IMR-90 (cell line): ENCODE results near the gene ISG15. TPM values are rescaled to one million over a fixed set of nuclear protein-coding genes. Genes with fewer than 3 reads are reported as not detected.

Experiments used
- ATAC-seq: fragments of 200-7000 bp; cut with Tn5 transposase; 2 replicates; pipeline ENCODE4 v1.9.1; 2020; ENCODE audit warnings: low read depth, mild to moderate bottlenecking, moderate library complexity
- BruUV-seq: library from RNA; stranded (reverse); fragments of 400-500 nt; replicated peaks from 2 replicates; lab custom pipeline; 2021; lab: Mats Ljungman, UMichigan
- CTCF ChIA-PET: fragments of 300-600 bp; formaldehyde crosslinking; extraction: SDS; loops from one replicate; lab custom pipeline; 2021; ENCODE audit warnings: antibody characterized with exemption; lab: Yijun Ruan, JAX
- POLR2A ChIA-PET: fragments of 300-600 bp; sonication (Branson Sonifier 250); formaldehyde crosslinking; loops from one replicate; lab custom pipeline; 2022; ENCODE audit warnings: antibody characterized with exemption; ENCODE audit not compliant: unreplicated experiment; lab: Charles Lee
- DNase-seq: peaks from one replicate; pipeline ENCODE4 v3.0.0; 2013
- H2AFZ ChIP-seq: replicated peaks from 2 replicates; pipeline ENCODE3; 2013; ENCODE audit warnings: low read length, mild to moderate bottlenecking; ENCODE audit not compliant: poor library complexity
- H2AK5ac ChIP-seq: 2 replicates; pipeline ENCODE4 v1.6.1; 2013; ENCODE audit warnings: low read depth, low read length, inconsistent platforms
- H2AK9ac ChIP-seq: replicated peaks from 2 replicates; pipeline ENCODE3; 2013; ENCODE audit warnings: mild to moderate bottlenecking, low read depth, low read length, moderate library complexity; ENCODE audit not compliant: poor library complexity
- H2BK120ac ChIP-seq: 2 replicates; pipeline ENCODE4 v1.6.1; 2013; ENCODE audit warnings: low read depth, low read length, inconsistent platforms
- H2BK15ac ChIP-seq: 3 replicates; pipeline ENCODE4 v1.6.1; 2013; ENCODE audit warnings: low read depth, low read length, inconsistent platforms
- H2BK20ac ChIP-seq: 2 replicates; pipeline ENCODE4 v1.6.1; 2013; ENCODE audit warnings: low read depth, mild to moderate bottlenecking, inconsistent platforms, low read length, moderate library complexity
- H2BK5ac ChIP-seq: 2 replicates; pipeline ENCODE4 v1.6.1; 2013; ENCODE audit warnings: mild to moderate bottlenecking, low read depth, low read length, inconsistent platforms; ENCODE audit not compliant: poor library complexity, severe bottlenecking
- H3K14ac ChIP-seq: replicated peaks from 2 replicates; pipeline ENCODE4 v1.6.1; 2013; ENCODE audit warnings: low read depth, low read length, inconsistent platforms
- H3K18ac ChIP-seq: 2 replicates; pipeline ENCODE4 v1.6.1; 2013; ENCODE audit warnings: low read depth, low read length, control low read depth
- H3K23ac ChIP-seq: 2 replicates; pipeline ENCODE4 v1.6.1; 2013; ENCODE audit warnings: low read depth, low read length, inconsistent platforms
- H3K27ac ChIP-seq: 2 replicates; pipeline ENCODE4 v1.5.1; 2013; ENCODE audit warnings: mild to moderate bottlenecking, control low read depth, low read length; ENCODE audit not compliant: insufficient read depth
- H3K27me3 ChIP-seq: 2 replicates; pipeline ENCODE4 v1.6.1; 2013; ENCODE audit warnings: low read length; ENCODE audit not compliant: control insufficient read depth, insufficient read depth
- H3K36me3 ChIP-seq: 2 replicates; pipeline ENCODE4 v1.6.1; 2013; ENCODE audit warnings: low read length, mixed read lengths; ENCODE audit not compliant: control insufficient read depth, insufficient read depth
- H3K4ac ChIP-seq: 2 replicates; pipeline ENCODE4 v1.6.1; 2013; ENCODE audit warnings: low read depth, low read length, inconsistent platforms
- H3K4me1 ChIP-seq: 2 replicates; pipeline ENCODE4 v1.6.1; 2013; ENCODE audit warnings: low read length, mixed read lengths; ENCODE audit not compliant: control insufficient read depth, insufficient read depth
- H3K4me2 ChIP-seq: 2 replicates; pipeline ENCODE4 v1.6.1; 2013; ENCODE audit warnings: low read depth, mild to moderate bottlenecking, control low read depth, low read length, moderate library complexity
- H3K4me3 ChIP-seq: 2 replicates; pipeline ENCODE4 v1.5.1; 2013; ENCODE audit warnings: low read depth, mild to moderate bottlenecking, control low read depth, low read length, moderate library complexity; ENCODE audit not compliant: insufficient read depth
- H3K56ac ChIP-seq: 2 replicates; pipeline ENCODE4 v1.6.1; 2013; ENCODE audit warnings: low read length, inconsistent platforms; ENCODE audit not compliant: insufficient read depth; ENCODE audit errors: extremely low read depth
- H3K79me1 ChIP-seq, 2 experiments: 2 replicates each; pipeline ENCODE4 v1.6.1; 2013; ENCODE audit warnings: low read length in 2 of 2, inconsistent platforms in 1 of 2, low read depth in 1 of 2
- H3K9ac ChIP-seq: 2 replicates; pipeline ENCODE4 v1.6.1; 2013; ENCODE audit warnings: low read depth, low read length, control low read depth
- H3K9me1 ChIP-seq: 2 replicates; pipeline ENCODE4 v1.6.1; 2013; ENCODE audit warnings: low read length, inconsistent platforms; ENCODE audit not compliant: insufficient read depth
- H3K9me3 ChIP-seq: 2 replicates; pipeline ENCODE4 v1.6.1; 2013; ENCODE audit warnings: low read length; ENCODE audit not compliant: control insufficient read depth, insufficient read depth
- H4K20me1 ChIP-seq: 2 replicates; pipeline ENCODE4 v1.6.1; 2013; ENCODE audit warnings: low read length, inconsistent platforms; ENCODE audit not compliant: insufficient read depth
- H4K5ac ChIP-seq: 2 replicates; pipeline ENCODE4 v1.6.1; 2013; ENCODE audit warnings: mild to moderate bottlenecking, low read depth, low read length, control low read depth
- H4K8ac ChIP-seq, 2 experiments: 2 replicates each; pipeline ENCODE4 v1.6.1; 2013; ENCODE audit warnings: low read depth in 2 of 2, low read length in 2 of 2, control low read depth in 1 of 2, inconsistent platforms in 1 of 2
- H4K91ac ChIP-seq: 2 replicates; pipeline ENCODE4 v1.6.1; 2013; ENCODE audit warnings: low read depth, low read length, inconsistent platforms; ENCODE audit not compliant: insufficient read depth
- BHLHE40 ChIP-seq: fragments of 150-350 bp; IDR thresholded peaks from 2 replicates; pipeline ENCODE4 v1.6.1; 2016; ENCODE audit warnings: mild to moderate bottlenecking, low read depth, low read length
- CEBPB ChIP-seq: IDR thresholded peaks from 2 replicates; pipeline ENCODE4 v1.6.1; 2012; ENCODE audit warnings: low read depth, low read length, improper control_type of control experiment
- CHD1 ChIP-seq: IDR thresholded peaks from 2 replicates; pipeline ENCODE4 v1.6.1; 2012; ENCODE audit warnings: low read depth, low read length, improper control_type of control experiment
- CTCF ChIP-seq: conservative IDR thresholded peaks from 2 replicates; pipeline ENCODE4 v1.5.1; 2012; ENCODE audit warnings: mild to moderate bottlenecking, low read depth, low read length, improper control_type of control experiment
- FOS ChIP-seq: fragments of 150-350 bp; IDR thresholded peaks from 2 replicates; pipeline ENCODE4 v1.6.1; 2016; ENCODE audit warnings: low read depth, low read length
- MAFK ChIP-seq: IDR thresholded peaks from 2 replicates; pipeline ENCODE4 v1.6.1; 2012; ENCODE audit warnings: low read depth, low read length, improper control_type of control experiment
- MAZ ChIP-seq: IDR thresholded peaks from 2 replicates; pipeline ENCODE4 v1.6.1; 2012; ENCODE audit warnings: low read depth, mild to moderate bottlenecking, low read length, improper control_type of control experiment, moderate library complexity, borderline replicate concordance
- MXI1 ChIP-seq: IDR thresholded peaks from 2 replicates; pipeline ENCODE4 v1.6.1; 2012; ENCODE audit warnings: low read depth, mild to moderate bottlenecking, low read length, moderate library complexity, borderline replicate concordance
- NFE2L2 ChIP-seq: fragments of 150-350 bp; IDR thresholded peaks from 2 replicates; pipeline ENCODE4 v1.6.1; 2016; ENCODE audit warnings: low read depth, mild to moderate bottlenecking, low read length
- POLR2A ChIP-seq: IDR thresholded peaks from 2 replicates; pipeline ENCODE4 v1.6.1; 2012; ENCODE audit warnings: mild to moderate bottlenecking, low read depth, low read length
- RAD21 ChIP-seq: IDR thresholded peaks from 2 replicates; pipeline ENCODE4 v1.6.1; 2012; ENCODE audit warnings: low read length, improper control_type of control experiment
- RCOR1 ChIP-seq: IDR thresholded peaks from 2 replicates; pipeline ENCODE4 v1.6.1; 2012; ENCODE audit warnings: mild to moderate bottlenecking, low read length, improper control_type of control experiment; ENCODE audit not compliant: insufficient replicate concordance
- RFX5 ChIP-seq: IDR thresholded peaks from 2 replicates; pipeline ENCODE4 v1.8.0; 2012; ENCODE audit warnings: low read depth, mild to moderate bottlenecking, low read length, moderate library complexity
- SMC3 ChIP-seq: fragments of 150-350 bp; IDR thresholded peaks from 2 replicates; pipeline ENCODE4 v1.6.1; 2016; ENCODE audit warnings: low read depth, mild to moderate bottlenecking, antibody characterized with exemption, low read length, moderate library complexity
- WGBS, 2 experiments: methylation state at CpG; one replicate each; pipeline versions ENCODE4 v1.1.5 to v1.1.7; 2013; ENCODE audit warnings: missing lambda C conversion rate in 2 of 2; ENCODE audit not compliant: insufficient read length in 1 of 2; ENCODE audit errors: extremely low coverage in 2 of 2; 5-methylcytosine and 5-hydroxymethylcytosine counted together
- dilution Hi-C: fragments of 300-500 bp; cut with HindIII; formaldehyde crosslinking; loops from one replicate; pipeline ENCODE4 v1.14.3; 2018; ENCODE audit warnings: low sequenced_read_pairs; ENCODE audit not compliant: unreplicated experiment
- in situ Hi-C: fragments of 300-500 bp; cut with MboI; formaldehyde crosslinking; loops from 3 replicates; pipeline ENCODE4 v1.14.3; 2019; ENCODE audit warnings: low sequenced_read_pairs, inconsistent platforms, mixed read lengths
- intact Hi-C: fragments of 100-400 bp; cut with micrococcal nuclease; formaldehyde crosslinking; loops from 2 replicates; pipeline ENCODE4 v1.10.0; 2022
- polyA plus RNA-seq, 3 experiments: library from polyadenylated mRNA; depleted of rRNA; stranded (reverse); fragments of >200 nt; gene quantifications; 2 replicates each; pipeline ENCODE4 v1.2.3, GENCODE V29; 2012; ENCODE audit warnings: low replicate concordance in 1 of 3
- total RNA-seq: library from RNA; depleted of rRNA; stranded (reverse); fragments of >200 nt; gene quantifications from 2 replicates; pipeline ENCODE4 v1.2.3, GENCODE V29; 2012
- TF ChIP-seq, protein P1 (sequence below): fragments of 150-350 bp; IDR thresholded peaks from 2 replicates; pipeline ENCODE4 v1.6.1; 2016; ENCODE audit warnings: low read depth, mild to moderate bottlenecking, low read length, moderate library complexity, borderline replicate concordance
- TF ChIP-seq, protein P2 (sequence below): fragments of 150-350 bp; IDR thresholded peaks from 2 replicates; pipeline ENCODE4 v1.6.1; 2017; ENCODE audit warnings: mild to moderate bottlenecking, antibody characterized with exemption, low read length, low read depth

The ISG15 gene
- total and polyA plus RNA-seq, 2 of the 4 experiments (the other 2 are of a cell fraction) = 99.1 to 105 TPM

- in situ Hi-C loops = no loop called here
- H3K9ac ChIP-seq = no peak overlapping the region
- dilution Hi-C loops = no loop called here
- POLR2A ChIA-PET = no interaction called here
- no peaks in the 10 kb centered on the region for H3K9me3 ChIP-seq
- H3K23ac ChIP-seq = peak overlapping the region; percentile 42; the same call in 1 of the 2 replicates
- H4K91ac ChIP-seq = no peak overlapping the region
- DNase-seq = no peak
- H4K5ac ChIP-seq = no peak overlapping the region
- H2BK15ac ChIP-seq = no peak overlapping the region
- 94% methylated on average over 12 of the region's 14 CpGs; no CpG with 5 or more reads in 1 of the 2 experiments for WGBS, 2 experiments
- no peaks in the 10 kb centered on the region for H4K20me1 ChIP-seq
- H2AK9ac ChIP-seq = no peak overlapping the region
- CTCF ChIA-PET = no interaction called here
- H2BK20ac ChIP-seq = no peak overlapping the region
- BruUV-seq = no TSS peak
- TF ChIP-seq, protein P1, sequence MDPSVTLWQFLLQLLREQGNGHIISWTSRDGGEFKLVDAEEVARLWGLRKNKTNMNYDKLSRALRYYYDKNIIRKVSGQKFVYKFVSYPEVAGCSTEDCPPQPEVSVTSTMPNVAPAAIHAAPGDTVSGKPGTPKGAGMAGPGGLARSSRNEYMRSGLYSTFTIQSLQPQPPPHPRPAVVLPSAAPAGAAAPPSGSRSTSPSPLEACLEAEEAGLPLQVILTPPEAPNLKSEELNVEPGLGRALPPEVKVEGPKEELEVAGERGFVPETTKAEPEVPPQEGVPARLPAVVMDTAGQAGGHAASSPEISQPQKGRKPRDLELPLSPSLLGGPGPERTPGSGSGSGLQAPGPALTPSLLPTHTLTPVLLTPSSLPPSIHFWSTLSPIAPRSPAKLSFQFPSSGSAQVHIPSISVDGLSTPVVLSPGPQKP = no peak
- TF ChIP-seq FOS (no peak), BHLHE40 (no peak), POLR2A (no peak), RCOR1 (no peak), MXI1 (no peak), MAZ (no peak), CEBPB (no peak), NFE2L2 (no peak), SMC3 (no peak), MAFK (no peak), CTCF (no peak), CHD1 (no peak), RFX5 (no peak), RAD21 (no peak)
- TF ChIP-seq, protein P2, sequence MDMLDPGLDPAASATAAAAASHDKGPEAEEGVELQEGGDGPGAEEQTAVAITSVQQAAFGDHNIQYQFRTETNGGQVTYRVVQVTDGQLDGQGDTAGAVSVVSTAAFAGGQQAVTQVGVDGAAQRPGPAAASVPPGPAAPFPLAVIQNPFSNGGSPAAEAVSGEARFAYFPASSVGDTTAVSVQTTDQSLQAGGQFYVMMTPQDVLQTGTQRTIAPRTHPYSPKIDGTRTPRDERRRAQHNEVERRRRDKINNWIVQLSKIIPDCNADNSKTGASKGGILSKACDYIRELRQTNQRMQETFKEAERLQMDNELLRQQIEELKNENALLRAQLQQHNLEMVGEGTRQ = no peak
- H3K18ac ChIP-seq = no peak overlapping the region
- H3K56ac ChIP-seq = no peak overlapping the region
- H3K36me3 ChIP-seq = no peaks in the 10 kb centered on the region
- H3K9me1 ChIP-seq = peaks cover 5% of the 10 kb centered on the region; the same call in 1 of the 2 replicates
- no peak overlapping the region for H3K4me2 ChIP-seq
- H4K8ac ChIP-seq = no peak overlapping the region
- H2BK5ac ChIP-seq = no peak overlapping the region
- H3K79me1 ChIP-seq = peaks cover 0 to 13% of the 10 kb centered on the region in 2 experiments; a peak in 2 of 4 replicates
- ATAC-seq = no peak
- no peak overlapping the region for H2AK5ac ChIP-seq
- H3K27me3 ChIP-seq = no peaks in the 10 kb centered on the region
- H3K4me3 ChIP-seq = no peak overlapping the region
- no peak overlapping the region for H2AFZ ChIP-seq
- H3K27ac ChIP-seq = no peak overlapping the region
- H2BK120ac ChIP-seq = no peak overlapping the region
- no peak overlapping the region for H3K14ac ChIP-seq
- no peak overlapping the region for H3K4ac ChIP-seq
- intact Hi-C loops = no loop called here
- H3K4me1 ChIP-seq = peaks cover 4% of the 10 kb centered on the region
Measured at GRCh38 chr1:1011396-1011949, 1.8 kb upstream of the ISG15 start.
